Central memory CD8-positive, alpha-beta T cell (primary cell): ENCODE measurements around the gene TPT1.

ENCODE experiments used
- ATAC-seq: fragments of 150-1000 bp; cut with Tn5 transposase; replicated peaks from 2 replicates; pipeline ENCODE4 v1.10.0; 2022; ENCODE audit warnings: mild to moderate bottlenecking, moderate FRiP score, moderate number of reproducible peaks; ENCODE audit not compliant: poor library complexity, severe bottlenecking; ENCODE audit errors: extremely low read depth
- DNase-seq, 2 donors: peaks; one replicate each; pipeline ENCODE4 v3.0.0; 2021; ENCODE audit warnings: low spot score in 2 of 2
- H3K27ac Mint-ChIP-seq: one replicate; pipeline ENCODE4 v1.8.0; 2022; ENCODE audit warnings: low read depth, mild to moderate bottlenecking, moderate library complexity, mixed read lengths
- H3K27me3 Mint-ChIP-seq: one replicate; pipeline ENCODE4 v1.8.0; 2022; ENCODE audit warnings: mixed read lengths
- H3K36me3 Mint-ChIP-seq: one replicate; pipeline ENCODE4 v1.8.0; 2022; ENCODE audit warnings: mild to moderate bottlenecking, moderate library complexity, mixed read lengths; ENCODE audit not compliant: insufficient read depth
- H3K4me1 Mint-ChIP-seq: one replicate; pipeline ENCODE4 v1.8.0; 2022; ENCODE audit warnings: mixed read lengths
- H3K4me3 Mint-ChIP-seq: one replicate; pipeline ENCODE4 v1.8.0; 2022; ENCODE audit warnings: mild to moderate bottlenecking, moderate library complexity, mixed read lengths
- H3K9me3 Mint-ChIP-seq: one replicate; pipeline ENCODE4 v1.8.0; 2022; ENCODE audit warnings: mixed read lengths

The TPT1 gene

DNA sequence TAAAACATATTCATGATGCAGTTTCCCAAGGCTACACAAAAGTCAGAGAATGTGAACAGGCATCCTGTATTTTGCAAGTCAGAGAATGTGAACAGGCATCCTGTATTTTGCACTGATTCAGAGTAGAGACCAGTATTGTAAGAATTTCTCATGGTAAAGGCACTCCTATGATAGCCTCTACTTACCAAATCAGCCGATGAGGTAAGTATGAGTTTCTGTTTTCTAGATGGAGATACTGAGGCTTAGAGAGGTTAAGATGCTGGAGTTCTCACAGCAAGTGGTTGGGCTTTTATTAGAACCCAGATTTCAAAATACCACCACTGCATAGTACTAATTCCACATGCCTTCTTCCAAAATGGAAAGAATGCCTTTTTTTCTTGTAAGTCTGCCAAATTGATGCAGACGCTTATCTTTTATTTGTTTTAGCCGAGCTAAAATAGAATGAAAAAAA is 12.3 kb downstream of the TPT1 start:
- Mint-ChIP-seq H3K4me1 (peaks cover 36% of the 10 kb centered on the region), H3K9me3 (no peaks in the 10 kb centered on the region), H3K36me3 (peaks cover 11% of the 10 kb centered on the region), H3K27ac (no peak overlapping the region), H3K27me3 (no peaks in the 10 kb centered on the region), H3K4me3 (no peak overlapping the region)
- DNase-seq (no peak), ATAC-seq (no peak)

DNA sequence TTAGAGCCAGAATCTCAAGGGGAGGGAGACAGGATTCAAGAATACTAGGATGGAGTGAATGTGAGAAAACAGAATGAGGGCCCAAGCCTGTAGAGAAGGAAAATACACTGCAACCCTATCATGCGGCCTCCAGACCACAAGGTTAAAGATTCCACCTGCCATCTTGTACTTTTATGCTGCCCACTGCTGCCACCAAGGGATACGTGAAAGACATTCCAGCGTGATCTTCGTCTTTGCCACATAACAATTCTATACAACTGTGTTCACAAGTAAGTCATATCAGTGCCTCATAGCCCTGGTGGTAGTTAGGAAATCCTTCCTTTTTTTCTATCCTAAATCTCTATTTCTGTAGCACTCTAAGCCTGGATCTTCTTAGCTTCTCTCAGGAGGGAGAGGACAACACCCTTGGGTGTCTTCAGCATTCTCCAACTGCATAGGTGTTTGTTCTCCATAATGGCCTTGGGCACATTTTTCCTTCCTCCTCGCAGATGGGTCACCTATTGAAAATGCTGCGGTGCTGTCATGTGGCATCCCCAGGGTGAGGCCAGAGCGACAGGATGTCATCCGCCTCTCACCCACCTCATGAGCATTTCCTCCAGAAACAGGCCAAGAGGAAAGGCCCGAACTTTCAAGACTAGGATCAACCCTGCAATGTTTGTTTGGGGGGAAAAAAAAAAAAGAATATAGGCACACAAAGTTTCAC is 13.6 kb downstream of the TPT1 start:
- H3K27me3 Mint-ChIP-seq, result no peaks in the 10 kb centered on the region
- ATAC-seq (no peak), DNase-seq (no peak)
- H3K9me3 Mint-ChIP-seq, result no peaks in the 10 kb centered on the region
- H3K4me3 Mint-ChIP-seq, result no peak overlapping the region
- peaks cover 11% of the 10 kb centered on the region for H3K36me3 Mint-ChIP-seq
- H3K27ac Mint-ChIP-seq, result no peak overlapping the region
- H3K4me1 Mint-ChIP-seq, result peaks cover 23% of the 10 kb centered on the region

DNA sequence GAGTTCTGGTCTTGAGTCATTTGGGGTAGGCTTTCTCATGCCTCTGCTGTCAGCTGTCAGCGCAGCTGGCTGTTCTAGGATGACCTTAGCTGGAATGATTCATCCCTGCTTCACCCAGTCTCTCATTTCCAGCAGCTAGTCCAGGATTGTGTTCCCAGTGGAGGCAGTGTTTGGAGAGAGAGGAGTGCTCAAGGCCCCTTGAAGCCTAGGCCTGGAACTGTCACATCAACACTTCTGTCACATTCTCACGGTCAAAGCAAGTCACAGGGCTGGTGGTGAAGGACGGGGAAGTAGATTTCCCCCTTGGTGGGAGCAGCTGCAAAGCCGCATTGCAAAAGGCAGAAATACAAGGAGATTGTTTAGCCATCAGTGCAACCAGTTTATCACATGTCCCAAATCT is 15.2 kb downstream of the TPT1 start:
- no peak for ATAC-seq
- no peaks in the 10 kb centered on the region for H3K9me3 Mint-ChIP-seq
- H3K4me1 Mint-ChIP-seq, result peaks cover 13% of the 10 kb centered on the region
- no peak overlapping the region for H3K4me3 Mint-ChIP-seq
- no peaks in the 10 kb centered on the region for H3K27me3 Mint-ChIP-seq
- H3K27ac Mint-ChIP-seq, result no peak overlapping the region
- peaks cover 4% of the 10 kb centered on the region for H3K36me3 Mint-ChIP-seq
- no peak for DNase-seq

DNA sequence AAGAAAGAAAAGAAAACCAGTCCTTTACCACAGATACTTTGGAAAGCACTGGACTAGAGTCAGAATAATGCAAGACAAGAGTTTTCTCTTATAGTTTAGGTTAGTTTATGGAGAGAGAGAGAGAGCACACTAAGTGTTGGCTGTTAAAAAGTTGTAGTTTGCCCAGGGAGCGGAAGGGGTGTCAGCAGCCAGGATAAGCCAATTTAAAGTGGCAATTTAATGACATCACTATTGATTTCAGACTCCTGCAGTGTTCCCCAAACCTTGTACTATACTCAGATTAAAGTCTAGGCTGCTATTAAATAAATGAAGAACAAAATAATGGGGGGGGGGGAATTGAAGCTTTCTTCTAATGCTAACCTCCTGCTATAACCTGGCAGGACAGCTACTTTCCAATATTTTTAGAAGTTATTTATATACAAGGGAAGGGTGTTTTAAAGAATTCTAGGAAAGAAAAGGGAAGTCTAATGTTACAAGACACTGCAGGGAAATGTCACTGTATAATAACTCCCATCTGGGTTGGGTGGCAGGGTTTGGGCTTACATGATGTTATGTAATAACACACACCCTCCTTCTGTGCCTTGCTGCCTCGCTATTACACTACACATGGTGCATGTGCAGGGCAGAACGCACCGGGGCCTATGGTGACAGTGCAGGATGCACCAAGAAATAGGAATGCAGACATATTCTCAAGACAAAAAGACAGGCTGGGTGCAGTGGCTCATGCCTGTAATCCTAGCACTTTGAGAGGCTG is 19.9 kb downstream of the TPT1 start:
- no peaks in the 10 kb centered on the region for H3K27me3 Mint-ChIP-seq
- H3K36me3 Mint-ChIP-seq, result peaks cover 2% of the 10 kb centered on the region
- no peaks in the 10 kb centered on the region for H3K9me3 Mint-ChIP-seq
- DNase-seq (no peak), ATAC-seq (no peak)
- no peak overlapping the region for H3K4me3 Mint-ChIP-seq
- H3K4me1 Mint-ChIP-seq, result no peaks in the 10 kb centered on the region
- H3K27ac Mint-ChIP-seq, result no peak overlapping the region

DNA sequence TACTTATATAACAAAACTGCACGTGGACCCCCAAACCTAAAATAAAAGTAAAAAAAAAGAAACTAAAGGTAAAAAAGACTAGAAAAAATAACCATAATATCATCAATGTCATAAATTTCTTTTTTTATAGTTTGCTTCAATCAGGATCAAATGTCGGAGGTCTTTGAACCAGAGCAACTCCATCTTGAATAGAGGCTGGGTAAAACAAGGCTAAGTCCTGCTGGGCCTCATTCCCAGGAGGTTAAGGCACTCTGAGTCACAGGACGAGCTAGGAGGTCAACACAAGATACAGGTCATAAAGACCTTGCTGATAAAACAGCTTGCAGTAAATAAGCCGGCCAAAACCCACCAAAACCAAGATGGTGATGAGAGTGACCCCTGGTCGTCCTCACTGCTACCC is 24.0 kb downstream of the TPT1 start:
- no peak overlapping the region for H3K4me3 Mint-ChIP-seq
- H3K4me1 Mint-ChIP-seq, result peaks cover 4% of the 10 kb centered on the region
- no peak for ATAC-seq

DNA sequence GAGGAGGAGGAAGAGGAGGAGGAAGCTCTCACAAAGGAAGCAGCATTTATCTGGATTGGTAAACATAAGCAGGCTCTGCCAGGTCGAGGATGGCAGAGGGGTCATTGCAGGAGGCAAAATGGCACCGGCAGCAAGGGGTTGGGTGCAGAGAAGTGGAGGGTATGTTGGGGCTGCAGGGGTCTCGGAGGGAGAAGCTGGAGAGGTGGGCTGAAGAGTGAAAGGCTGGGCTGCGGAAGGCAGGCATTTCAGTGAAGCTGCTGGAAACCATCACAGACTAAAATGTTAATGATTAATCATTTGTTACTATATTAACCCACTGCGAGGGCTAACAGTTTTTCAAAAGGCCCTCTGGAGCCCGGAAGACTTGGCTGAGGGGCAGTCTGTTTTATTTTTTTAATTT is 24.6 kb downstream of the TPT1 start:
- Mint-ChIP-seq H3K27me3 (no peaks in the 10 kb centered on the region), H3K4me3 (no peak overlapping the region)

More for the DNA sequence above, 24.0 kb downstream of the TPT1 start:
- DNase-seq, result no peak
- no peak overlapping the region for H3K27ac Mint-ChIP-seq
- peaks cover 2% of the 10 kb centered on the region for H3K36me3 Mint-ChIP-seq
- H3K27me3 Mint-ChIP-seq, result no peaks in the 10 kb centered on the region
- H3K9me3 Mint-ChIP-seq, result no peaks in the 10 kb centered on the region

DNA sequence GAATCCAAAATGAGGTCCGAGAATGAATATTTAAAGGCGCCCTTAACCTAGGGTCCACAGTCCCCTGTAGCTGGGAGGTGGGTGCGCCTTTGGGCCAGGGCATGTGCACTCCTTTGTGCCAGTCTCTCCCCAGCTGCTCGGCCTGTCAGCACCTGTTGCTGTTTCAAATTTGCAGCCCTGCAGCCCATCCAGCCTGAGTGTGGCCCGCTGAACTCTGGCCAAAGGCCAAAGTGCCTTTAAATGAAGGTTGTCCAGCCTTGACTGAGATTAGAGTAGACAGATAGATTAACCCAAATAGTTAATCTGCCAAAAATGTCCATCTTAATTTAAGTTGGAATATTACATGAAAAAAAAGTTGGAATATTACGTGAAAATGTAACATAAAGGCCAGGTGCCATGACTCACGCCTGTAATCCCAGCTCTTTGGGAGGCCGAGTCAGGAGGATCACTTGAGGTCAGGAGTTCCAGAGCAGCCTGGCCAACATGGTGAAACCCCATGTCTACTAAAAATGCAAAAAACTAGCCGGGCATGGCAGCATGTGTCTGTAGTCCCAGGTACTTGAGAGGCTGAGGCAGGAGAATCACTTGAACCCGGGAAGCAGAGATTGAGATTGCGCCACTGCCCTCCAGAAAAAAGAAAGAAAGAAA is 25.3 kb downstream of the TPT1 start:
- no peaks in the 10 kb centered on the region for H3K9me3 Mint-ChIP-seq
- no peak overlapping the region for H3K27ac Mint-ChIP-seq
- peaks cover 3% of the 10 kb centered on the region for H3K36me3 Mint-ChIP-seq
- no peak overlapping the region for H3K4me3 Mint-ChIP-seq
- H3K27me3 Mint-ChIP-seq, result no peaks in the 10 kb centered on the region
- DNase-seq, result no peak
- H3K4me1 Mint-ChIP-seq, result peaks cover 14% of the 10 kb centered on the region
- ATAC-seq, result no peak

More for the DNA sequence above, 24.6 kb downstream of the TPT1 start:
- H3K36me3 Mint-ChIP-seq, result peaks cover 3% of the 10 kb centered on the region
- ATAC-seq (no peak), DNase-seq (no peak)
- no peak overlapping the region for H3K27ac Mint-ChIP-seq
- no peaks in the 10 kb centered on the region for H3K9me3 Mint-ChIP-seq
- H3K4me1 Mint-ChIP-seq, result peaks cover 7% of the 10 kb centered on the region

DNA sequence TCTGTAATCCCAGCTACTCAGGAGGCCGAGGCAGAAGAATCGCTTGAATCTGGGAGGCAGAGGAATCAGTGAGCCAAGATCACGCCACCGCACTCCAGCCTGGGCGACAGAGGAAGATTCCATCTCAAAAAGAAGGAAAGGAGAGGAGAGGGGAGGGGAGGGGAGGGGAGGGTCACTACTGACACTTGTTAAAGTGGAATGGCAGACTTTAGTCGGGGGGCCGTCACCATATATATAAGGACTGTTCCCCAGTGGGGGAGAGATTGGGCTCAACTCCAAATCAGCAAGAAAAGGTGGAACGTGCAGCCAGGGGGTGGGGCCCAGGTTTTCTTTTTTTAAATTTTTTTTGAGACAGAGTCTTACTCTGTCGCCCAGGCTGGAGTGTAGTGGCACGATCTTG is 26.2 kb downstream of the TPT1 start:
- H3K36me3 Mint-ChIP-seq, result peaks cover 3% of the 10 kb centered on the region
- ATAC-seq (no peak), DNase-seq (no peak)
- H3K4me3 Mint-ChIP-seq, result no peak overlapping the region
- no peak overlapping the region for H3K27ac Mint-ChIP-seq
- no peaks in the 10 kb centered on the region for H3K9me3 Mint-ChIP-seq
- H3K4me1 Mint-ChIP-seq, result peaks cover 17% of the 10 kb centered on the region
- no peaks in the 10 kb centered on the region for H3K27me3 Mint-ChIP-seq

DNA sequence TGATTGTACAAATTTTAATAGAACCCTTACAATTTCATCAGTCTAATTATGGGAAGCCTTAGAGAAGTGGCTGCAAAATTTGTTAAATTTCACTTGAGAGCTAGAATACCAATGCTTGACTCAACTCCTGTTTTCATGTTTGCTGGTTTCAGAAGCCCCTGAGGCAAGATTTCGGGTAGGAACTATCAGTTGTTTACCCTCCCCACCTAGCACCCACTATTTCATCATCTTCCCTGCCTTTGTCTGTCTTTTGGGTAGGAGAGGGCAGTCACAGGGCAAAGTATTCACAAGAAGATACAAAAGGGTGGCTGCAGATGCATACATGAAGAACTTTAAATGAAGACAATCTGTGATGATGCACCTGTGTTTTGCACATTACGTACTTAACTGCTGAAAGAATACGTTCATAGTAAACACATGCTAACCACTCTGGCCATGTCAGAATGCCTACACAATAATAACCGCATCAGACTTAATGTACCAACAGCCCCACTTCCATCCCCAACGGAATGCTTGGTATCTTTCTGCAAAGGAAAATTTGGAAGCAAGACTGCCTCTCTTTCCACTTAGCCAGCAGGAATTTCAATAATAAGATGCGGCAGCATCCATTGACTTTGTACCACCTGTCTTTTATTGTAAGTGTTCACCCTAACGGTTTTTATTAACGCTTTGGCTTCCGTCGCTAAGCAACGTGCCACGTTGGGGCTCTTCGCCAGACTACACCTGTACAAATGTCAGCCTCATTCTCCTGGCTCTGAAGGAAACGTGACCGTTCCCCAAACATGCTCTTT is 30.4 kb downstream of the TPT1 start:
- H3K36me3 Mint-ChIP-seq, result peaks cover 5% of the 10 kb centered on the region
- peak overlapping the region; percentile 49 for H3K27ac Mint-ChIP-seq
- H3K4me1 Mint-ChIP-seq, result peaks cover 23% of the 10 kb centered on the region
- DNase-seq (no peak), ATAC-seq (no peak)
- H3K27me3 Mint-ChIP-seq, result peaks cover 14% of the 10 kb centered on the region
- peak overlapping the region; percentile 79 for H3K4me3 Mint-ChIP-seq
- H3K9me3 Mint-ChIP-seq, result no peaks in the 10 kb centered on the region

DNA sequence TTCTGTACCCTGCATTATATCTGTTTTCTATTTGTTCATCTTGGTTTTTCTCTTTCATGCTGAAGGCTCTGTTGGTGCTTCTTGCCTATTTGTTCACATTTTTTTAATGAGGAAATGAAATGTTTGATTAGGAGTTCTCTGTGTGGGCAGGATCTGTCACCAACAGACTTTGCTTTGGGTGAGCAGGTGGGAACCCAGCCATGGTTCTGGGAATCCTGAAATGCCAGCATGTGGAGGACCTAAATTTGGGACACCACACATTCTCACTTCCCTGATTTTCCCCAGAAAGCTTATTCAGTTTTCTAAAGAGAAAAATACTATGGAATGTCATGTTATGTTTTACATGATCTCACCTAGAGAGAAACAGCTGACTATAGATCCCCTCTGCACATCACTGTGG is 34.0 kb downstream of the TPT1 start:
- Mint-ChIP-seq H3K36me3 (peaks cover 7% of the 10 kb centered on the region), H3K4me1 (peaks cover 19% of the 10 kb centered on the region), H3K4me3 (no peak overlapping the region), H3K9me3 (no peaks in the 10 kb centered on the region), H3K27me3 (peaks cover 23% of the 10 kb centered on the region), H3K27ac (no peak overlapping the region)
- DNase-seq, result no peak
- no peak for ATAC-seq

DNA sequence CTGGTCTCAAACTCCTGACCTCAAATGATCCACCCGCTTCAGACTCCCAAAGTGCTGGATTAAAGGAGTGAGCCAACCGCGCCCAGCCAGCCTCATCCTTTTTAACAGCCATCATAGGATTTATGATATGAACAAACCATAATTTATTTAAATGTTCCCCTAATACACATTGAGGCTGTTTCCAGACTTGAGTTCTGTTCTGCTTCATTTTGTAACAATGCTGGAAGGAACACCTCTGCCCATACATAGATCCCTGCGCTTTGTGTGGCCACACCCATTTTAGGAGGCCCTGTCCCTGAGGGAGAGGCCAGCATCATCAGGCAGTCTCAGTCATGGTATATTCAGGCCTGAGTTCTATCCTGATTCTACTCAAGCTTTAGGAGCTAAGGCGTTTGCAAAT is 35.9 kb downstream of the TPT1 start:
- no peak overlapping the region for H3K4me3 Mint-ChIP-seq

DNA sequence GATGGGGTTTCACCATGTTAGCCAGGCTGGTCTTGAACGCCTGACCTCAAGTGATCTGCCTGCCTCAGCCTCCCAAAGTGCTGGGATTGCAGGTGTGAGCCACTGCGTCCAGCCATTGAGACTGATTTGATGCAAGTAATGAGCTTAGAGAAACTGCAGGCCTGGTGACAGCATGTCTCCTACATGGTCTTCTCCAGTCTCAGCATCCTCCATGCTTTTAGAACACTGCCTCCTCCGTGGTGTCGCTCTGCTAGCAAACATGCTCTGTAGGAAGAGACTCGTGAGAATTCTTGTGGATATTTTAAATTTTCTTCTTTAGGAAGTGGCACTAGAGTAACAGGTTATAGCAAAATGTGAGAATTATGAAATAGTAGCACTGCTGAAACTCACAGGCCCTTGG is 37.1 kb downstream of the TPT1 start:
- DNase-seq (no peak), ATAC-seq (no peak)
- Mint-ChIP-seq H3K27me3 (peaks cover 16% of the 10 kb centered on the region), H3K36me3 (peaks cover 5% of the 10 kb centered on the region), H3K4me3 (no peak overlapping the region), H3K4me1 (peaks cover 15% of the 10 kb centered on the region), H3K27ac (peak overlapping the region; percentile 14), H3K9me3 (no peaks in the 10 kb centered on the region)

More for the DNA sequence above, 35.9 kb downstream of the TPT1 start:
- Mint-ChIP-seq H3K4me1 (peaks cover 14% of the 10 kb centered on the region), H3K36me3 (peaks cover 6% of the 10 kb centered on the region), H3K9me3 (no peaks in the 10 kb centered on the region), H3K27me3 (peaks cover 23% of the 10 kb centered on the region), H3K27ac (no peak overlapping the region)
- ATAC-seq (no peak), DNase-seq (no peak)
